Adrenal gland (tissue), 12 donors: ENCODE measurements around the gene PCDH9. TPM values are rescaled to one million over a fixed set of nuclear protein-coding genes. Genes with fewer than 3 reads are reported as not detected.

Experiments
- DNase-seq, 7 donors: peaks; one replicate each; pipeline ENCODE4 v3.0.0-alpha.2; 2019 to 2020
- H3K27ac ChIP-seq, 5 donors: fragments of 200-600 bp; sonication (generic) in 4 of 5; 1 replicate in 3 of 5; 2 replicates in 2 of 5; pipeline versions ENCODE4 v1.5.1 to v1.8.0; 2016 to 2020; ENCODE audit warnings: mild to moderate bottlenecking in 1 of 5
- H3K27me3 ChIP-seq: fragments of 200-600 bp; 2 replicates; pipeline ENCODE4 v1.8.0; 2021
- H3K36me3 ChIP-seq, 2 donors: fragments of 200-600 bp; replicated peaks in 1 of 2; 1 replicate in 1 of 2; 2 replicates in 1 of 2; pipeline versions ENCODE4 v1.5.1 to v1.8.0; 2018 to 2022
- H3K4me1 ChIP-seq, 2 donors: fragments of 200-600 bp; replicated peaks in 1 of 2; 1 replicate in 1 of 2; 2 replicates in 1 of 2; pipeline versions ENCODE4 v1.5.1 to v1.8.0; 2018 to 2021
- H3K4me3 ChIP-seq, 4 donors: fragments of 200-600 bp; sonication (generic) in 3 of 4; one replicate each; pipeline ENCODE4 v1.5.1; 2016 to 2018
- H3K9me3 ChIP-seq, 3 donors: fragments of 200-600 bp; sonication (generic) in 1 of 3; replicated peaks in 1 of 3; 1 replicate in 2 of 3; 2 replicates in 1 of 3; pipeline versions ENCODE4 v1.5.1 to v1.8.0; 2016 to 2021
- CTCF ChIP-seq, 6 experiments: fragments of 450-650 bp in 4 of 6; fragments of 200-600 bp in 2 of 6; sonication (generic) in 1 of 6; IDR thresholded peaks; 1 replicate in 5 of 6; 2 replicates in 1 of 6; pipeline versions ENCODE4 v1.5.1 to v1.8.0; 2016 to 2021; ENCODE audit warnings: antibody characterized with exemption in 6 of 6, mild to moderate bottlenecking in 2 of 6, moderate library complexity in 1 of 6
- POLR2A ChIP-seq, 2 donors: fragments of 450-650 bp; IDR thresholded peaks; one replicate each; pipeline ENCODE4 v1.6.1; 2017; ENCODE audit warnings: antibody characterized with exemption in 2 of 2, mild to moderate bottlenecking in 2 of 2, moderate library complexity in 1 of 2
- WGBS, 4 donors: extraction: QIAGEN DNeasy Blood & Tissue Kit in 2 of 4; methylation state at CpG; one replicate each; pipeline versions ENCODE4 v1.1.5 to v1.1.7; 2013 to 2017; 5-methylcytosine and 5-hydroxymethylcytosine counted together
- intact Hi-C, 2 donors: fragments of 100-400 bp; cut with DNase I; formaldehyde crosslinking; loops; one replicate each; pipeline versions ENCODE4 v1.14.1 to v1.15.0; 2022 to 2023
- polyA plus RNA-seq, 3 donors: library from polyadenylated mRNA; stranded (reverse); fragments of 200-250 nt in 2 of 3; fragments of 350-450 nt in 1 of 3; fragmentation: Illumina TruSeq in 1 of 3; extraction: RNeasy Lipid Tissue Mini Kit (QIAGEN cat#74804) in 1 of 3; gene quantifications; one replicate each; pipeline ENCODE4 v1.2.3, GENCODE V29; 2013 to 2014
- total RNA-seq, 9 donors: library from RNA; depleted of rRNA in 4 of 9; stranded (reverse); fragments of >200 nt in 4 of 9; fragments of 120-200 nt in 1 of 9; fragmentation: NEBNext Ultra II Directional in 1 of 9; extraction: Animal tissue kit (Norgen Biotek cat#: 25700) in 1 of 9; gene quantifications; one replicate each; pipeline versions ENCODE4 v1.1.0 to v1.2.4, GENCODE V29; 2013 to 2023
- donor health status: healthy with polysubstance abuse.
- donor health status: Bipolar disorder and iron deficiency.
- donor health status: DM: yes; HTN: yes; CAD: no.
- donor health status: DM: no; HTN: no; CAD: no.
- donor health status: DM: no; HTN: no; CAD: no.
- donor health status: DM: yes; HTN: yes; CAD: no.

PCDH9 gene
- total and polyA plus RNA-seq, 12 donors, result 0.71 to 10.9 (median 3.6) TPM

DNA sequence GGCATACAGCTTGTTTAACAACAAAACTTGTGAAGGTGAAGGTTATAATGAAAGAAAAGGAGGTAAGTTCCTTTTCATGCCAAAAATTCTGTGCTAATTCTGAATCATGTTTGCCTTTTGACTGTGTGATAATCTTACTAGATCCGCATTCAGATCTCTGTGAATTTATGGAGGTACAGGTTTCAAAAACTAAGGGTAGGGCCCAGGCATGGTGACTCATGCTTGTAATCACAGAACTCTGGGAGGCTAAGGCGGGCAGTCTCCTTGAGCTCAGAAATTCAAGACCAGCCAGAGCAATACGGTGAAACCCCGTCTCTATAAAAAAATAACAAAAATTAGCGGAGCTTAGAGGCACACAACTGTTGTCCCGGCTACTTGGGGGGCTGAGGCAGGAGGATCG lies 45.9 kb downstream of the PCDH9 start:
- Histone ChIP-seq H3K4me3 (no peak overlapping the region), H3K36me3 (no peaks in the 10 kb centered on the region), H3K27ac (no peak overlapping the region), H3K4me1 (no peaks in the 10 kb centered on the region), H3K27me3 (no peaks in the 10 kb centered on the region), H3K9me3 (no peaks in the 10 kb centered on the region)
- 85 to 87% (median 86%) methylated on average over 7 of the region's 7 CpGs for WGBS, 4 donors
- no peak for TF ChIP-seq CTCF (IDR thresholded peaks at IDR 0.05)
- no peak for TF ChIP-seq POLR2A (IDR thresholded peaks at IDR 0.05)
- intact Hi-C loops, result no loop called here
- DNase-seq, result no peak

DNA sequence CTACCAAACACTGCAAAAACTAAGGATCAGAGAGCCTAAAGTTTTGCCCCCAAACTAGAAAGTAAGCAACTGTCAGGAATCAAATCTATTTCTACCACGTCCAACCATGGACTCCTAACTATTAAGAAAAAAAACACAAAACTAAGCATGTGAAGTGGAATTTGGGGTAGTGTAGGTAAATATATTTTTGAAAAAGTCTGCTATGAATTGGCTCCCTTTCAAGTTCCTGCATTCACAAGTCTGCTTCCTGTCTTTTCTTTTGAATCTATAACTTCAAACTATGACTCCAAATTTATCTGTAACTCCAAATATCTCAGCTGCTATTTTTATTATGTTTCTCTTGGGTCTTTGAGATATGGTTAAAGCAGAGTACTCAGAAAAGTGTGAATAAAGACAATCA lies 47.0 kb downstream of the PCDH9 start:
- intact Hi-C loops, result no loop called here
- H3K9me3 ChIP-seq, result no peaks in the 10 kb centered on the region
- H3K4me3 ChIP-seq, result no peak overlapping the region
- no peak overlapping the region for H3K27ac ChIP-seq
- no peak for DNase-seq
- 44 to 74% (median 56%) methylated on average over 1 of the region's 1 CpG for WGBS, 4 donors
- H3K4me1 ChIP-seq, result no peaks in the 10 kb centered on the region
- H3K27me3 ChIP-seq, result no peaks in the 10 kb centered on the region
- no peaks in the 10 kb centered on the region for H3K36me3 ChIP-seq
- TF ChIP-seq POLR2A (IDR thresholded peaks at IDR 0.05), result no peak
- TF ChIP-seq CTCF (IDR thresholded peaks at IDR 0.05), result no peak

DNA sequence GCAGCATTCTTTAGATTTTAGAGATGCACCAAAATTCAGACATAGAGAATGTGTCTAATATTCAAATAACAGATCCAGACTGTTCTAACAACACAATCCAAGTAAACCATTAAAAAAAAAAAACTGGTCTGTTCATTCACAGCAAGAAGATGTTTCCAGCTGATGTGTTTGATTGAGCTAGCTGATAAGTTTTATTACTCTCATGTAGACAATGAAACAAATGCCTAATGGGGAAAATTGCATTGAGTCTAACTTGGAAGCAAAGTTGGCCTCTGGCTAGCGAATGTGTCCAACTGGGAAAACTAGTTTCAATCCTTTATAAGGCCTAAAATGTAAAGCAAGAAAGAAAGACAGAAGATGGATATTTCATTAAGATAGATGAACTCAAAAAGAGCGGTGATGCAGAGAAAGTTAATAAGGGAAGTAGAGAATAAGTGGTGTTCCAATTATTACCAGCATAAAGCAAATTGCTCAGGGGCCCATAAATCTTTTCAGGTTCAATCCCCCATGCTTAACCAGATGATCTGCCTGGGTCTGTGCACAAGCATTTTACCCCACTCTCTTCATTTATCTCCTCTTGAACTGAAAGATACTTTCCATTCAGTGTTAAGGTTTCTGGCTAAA lies 54.2 kb downstream of the PCDH9 start:
- Histone ChIP-seq H3K27me3 (no peaks in the 10 kb centered on the region), H3K4me3 (no peak overlapping the region), H3K4me1 (no peaks in the 10 kb centered on the region), H3K27ac (no peak overlapping the region), H3K9me3 (no peaks in the 10 kb centered on the region), H3K36me3 (no peaks in the 10 kb centered on the region)
- WGBS, 4 donors, result 84 to 93% (median 89%) methylated on average over 2 of the region's 2 CpGs
- DNase-seq, result no peak
- TF ChIP-seq POLR2A (IDR thresholded peaks at IDR 0.05), result no peak
- TF ChIP-seq CTCF (IDR thresholded peaks at IDR 0.05), result no peak
- intact Hi-C loops, result no loop called here

GRCh38 chr13:67168384-67168783 lies 61.8 kb downstream of the PCDH9 start:
- Histone ChIP-seq H3K4me3 (no peak overlapping the region), H3K27ac (no peak overlapping the region), H3K36me3 (no peaks in the 10 kb centered on the region), H3K9me3 (no peaks in the 10 kb centered on the region), H3K27me3 (no peaks in the 10 kb centered on the region), H3K4me1 (no peaks in the 10 kb centered on the region)
- DNase-seq, result no peak
- 40 to 43% (median 41%) methylated on average over 2 of the region's 2 CpGs for WGBS, 4 donors
- no peak for TF ChIP-seq CTCF (IDR thresholded peaks at IDR 0.05)
- TF ChIP-seq POLR2A (IDR thresholded peaks at IDR 0.05), result no peak
- intact Hi-C loops, result no loop called here
